CD4-positive, alpha-beta T cell (primary cell): ENCODE results near the gene GTF2A2. TPM values are rescaled to one million over a fixed set of nuclear protein-coding genes. Genes with fewer than 3 reads are reported as not detected.

Experiments
- ATAC-seq: fragments of 200-7000 bp; cut with Tn5 transposase; one replicate; pipeline ENCODE4 v1.10.0; 2022; ENCODE audit warnings: mild to moderate bottlenecking; ENCODE audit not compliant: poor library complexity
- CTCF ChIA-PET: fragments of 350-600 bp; sonication (Branson Sonifier 250); formaldehyde crosslinking; loops from one replicate; lab custom pipeline; 2021; ENCODE audit warnings: antibody characterized with exemption, inconsistent platforms; lab: Charles Lee
- POLR2A ChIA-PET: fragments of 350-600 bp; sonication (Branson Sonifier 250); formaldehyde crosslinking; loops from one replicate; lab custom pipeline; 2021; ENCODE audit warnings: antibody characterized with exemption, inconsistent platforms; lab: Charles Lee
- DNase-seq, 14 experiments: peaks; one replicate each; pipeline ENCODE4 v3.0.0-alpha.2; 2013 to 2020; ENCODE audit warnings: mixed read lengths in 2 of 14
- H3K27ac ChIP-seq, 2 donors: one replicate each; pipeline versions ENCODE4 v1.5.1 to v1.7.0; 2013; ENCODE audit warnings: low read length in 2 of 2, low read depth in 1 of 2, mild to moderate bottlenecking in 1 of 2
- H3K27me3 ChIP-seq, 2 experiments: 1 replicate in 1 of 2; 2 replicates in 1 of 2; pipeline versions ENCODE4 v1.6.1 to v1.7.0; 2013; ENCODE audit warnings: low read length in 2 of 2, control low read depth in 1 of 2, mild to moderate bottlenecking in 1 of 2, moderate library complexity in 1 of 2; ENCODE audit not compliant: insufficient read depth in 2 of 2, control insufficient read depth in 1 of 2
- H3K36me3 ChIP-seq: one replicate; pipeline ENCODE4 v1.6.1; 2013; ENCODE audit warnings: low read length, control low read depth; ENCODE audit not compliant: insufficient read depth
- H3K4me1 ChIP-seq: one replicate; pipeline ENCODE4 v1.6.1; 2013; ENCODE audit warnings: low read length, control low read depth; ENCODE audit not compliant: insufficient read depth
- H3K4me3 ChIP-seq: one replicate; pipeline ENCODE4 v1.5.1; 2013; ENCODE audit warnings: mild to moderate bottlenecking, low read length, moderate library complexity
- H3K9me3 ChIP-seq, 2 experiments: 1 replicate in 1 of 2; 2 replicates in 1 of 2; pipeline versions ENCODE4 v1.6.1 to v1.7.0; 2013; ENCODE audit warnings: low read length in 2 of 2, mild to moderate bottlenecking in 2 of 2, control low read depth in 1 of 2, moderate library complexity in 1 of 2; ENCODE audit not compliant: control insufficient read depth in 1 of 2, insufficient read depth in 1 of 2
- H3K27ac Mint-ChIP-seq: one replicate; pipeline ENCODE4 v1.8.0; 2020; ENCODE audit warnings: mixed read lengths
- H3K27me3 Mint-ChIP-seq: one replicate; pipeline ENCODE4 v1.8.0; 2021; ENCODE audit warnings: mixed read lengths
- H3K36me3 Mint-ChIP-seq: one replicate; pipeline ENCODE4 v1.8.0; 2021; ENCODE audit warnings: low read depth, mixed read lengths
- H3K4me1 Mint-ChIP-seq: one replicate; pipeline ENCODE4 v1.8.0; 2021; ENCODE audit warnings: low read depth, mixed read lengths
- H3K4me3 Mint-ChIP-seq: one replicate; pipeline ENCODE4 v1.8.0; 2020; ENCODE audit warnings: mild to moderate bottlenecking, mixed read lengths
- H3K9me3 Mint-ChIP-seq: one replicate; pipeline ENCODE4 v1.8.0; 2020; ENCODE audit warnings: mixed read lengths
- intact Hi-C, 2 experiments: fragments of 100-400 bp; cut with DNase I in 1 of 2; cut with micrococcal nuclease in 1 of 2; formaldehyde crosslinking; loops; one replicate each; pipeline versions ENCODE4 v1.15.1 to v1.9.0; 2023 to 2025; cut with DNase I, micrococcal nuclease
- total RNA-seq, 174 experiments: library from RNA in 2 of 174; stranded (reverse) in 2 of 174; gene quantifications; one replicate each; pipeline ENCODE4 v1.2.3 and lab custom pipeline; 2021 to 2026
- TF ChIP-seq, protein P1 (sequence below): fragments of 200-600 bp; IDR thresholded peaks from one replicate; pipeline ENCODE4 v1.8.0; 2022; ENCODE audit warnings: antibody characterized with exemption, mild to moderate bottlenecking

Gene GTF2A2
- total RNA-seq, 2 experiments from 2014 or later = 40.3 to 44.6 TPM

DNA sequence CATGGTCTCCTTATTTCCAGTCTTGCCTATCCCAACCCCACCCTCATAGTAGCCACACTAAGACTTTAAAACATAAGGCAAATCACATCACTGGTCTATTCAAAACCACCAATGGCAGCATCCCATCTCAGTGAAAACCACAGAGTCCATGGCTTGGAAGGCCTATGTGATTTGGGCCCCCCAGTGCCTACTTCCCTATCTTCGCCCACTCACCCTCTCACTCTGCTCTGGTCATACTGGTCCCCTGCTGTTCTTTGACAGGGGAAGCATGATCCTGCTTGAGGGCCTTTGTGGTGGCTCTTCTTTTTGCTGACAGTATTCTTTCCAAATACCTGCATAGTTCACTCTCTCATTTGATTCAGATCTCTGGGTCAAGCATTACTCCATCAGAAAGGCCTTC, 3.3 kb downstream of the GTF2A2 start:
- Mint-ChIP-seq H3K4me3 (no peak overlapping the region), H3K27me3 (no peaks in the 10 kb centered on the region), H3K27ac (no peak overlapping the region), H3K36me3 (peaks cover 29% of the 10 kb centered on the region), H3K4me1 (peaks cover 4% of the 10 kb centered on the region), H3K9me3 (no peaks in the 10 kb centered on the region)
- Histone ChIP-seq H3K4me1 (peaks cover 17% of the 10 kb centered on the region), H3K27ac (no peak overlapping the region), H3K9me3 (no peaks in the 10 kb centered on the region), H3K27me3 (no peaks in the 10 kb centered on the region), H3K4me3 (no peak overlapping the region), H3K36me3 (peaks cover 51% of the 10 kb centered on the region)
- TF ChIP-seq, protein P1, sequence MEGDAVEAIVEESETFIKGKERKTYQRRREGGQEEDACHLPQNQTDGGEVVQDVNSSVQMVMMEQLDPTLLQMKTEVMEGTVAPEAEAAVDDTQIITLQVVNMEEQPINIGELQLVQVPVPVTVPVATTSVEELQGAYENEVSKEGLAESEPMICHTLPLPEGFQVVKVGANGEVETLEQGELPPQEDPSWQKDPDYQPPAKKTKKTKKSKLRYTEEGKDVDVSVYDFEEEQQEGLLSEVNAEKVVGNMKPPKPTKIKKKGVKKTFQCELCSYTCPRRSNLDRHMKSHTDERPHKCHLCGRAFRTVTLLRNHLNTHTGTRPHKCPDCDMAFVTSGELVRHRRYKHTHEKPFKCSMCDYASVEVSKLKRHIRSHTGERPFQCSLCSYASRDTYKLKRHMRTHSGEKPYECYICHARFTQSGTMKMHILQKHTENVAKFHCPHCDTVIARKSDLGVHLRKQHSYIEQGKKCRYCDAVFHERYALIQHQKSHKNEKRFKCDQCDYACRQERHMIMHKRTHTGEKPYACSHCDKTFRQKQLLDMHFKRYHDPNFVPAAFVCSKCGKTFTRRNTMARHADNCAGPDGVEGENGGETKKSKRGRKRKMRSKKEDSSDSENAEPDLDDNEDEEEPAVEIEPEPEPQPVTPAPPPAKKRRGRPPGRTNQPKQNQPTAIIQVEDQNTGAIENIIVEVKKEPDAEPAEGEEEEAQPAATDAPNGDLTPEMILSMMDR = no peak
- ATAC-seq (no peak), DNase-seq (no peak)
- ChIA-PET POLR2A (interaction anchor here (1.4 to 4.5 kb wide), 2 partner anchors 34 to 35 kb away, joined by 4 to 68 read pairs; partner anchors contain the start of gene BNIP2), CTCF (no interaction called here)
- intact Hi-C loops = loop anchor here in 1 of 2 experiments (10.0 kb wide), 2 partner anchors 719 to 879 kb away; partner anchors contain the start of genes MINDY2 and SLTM

DNA sequence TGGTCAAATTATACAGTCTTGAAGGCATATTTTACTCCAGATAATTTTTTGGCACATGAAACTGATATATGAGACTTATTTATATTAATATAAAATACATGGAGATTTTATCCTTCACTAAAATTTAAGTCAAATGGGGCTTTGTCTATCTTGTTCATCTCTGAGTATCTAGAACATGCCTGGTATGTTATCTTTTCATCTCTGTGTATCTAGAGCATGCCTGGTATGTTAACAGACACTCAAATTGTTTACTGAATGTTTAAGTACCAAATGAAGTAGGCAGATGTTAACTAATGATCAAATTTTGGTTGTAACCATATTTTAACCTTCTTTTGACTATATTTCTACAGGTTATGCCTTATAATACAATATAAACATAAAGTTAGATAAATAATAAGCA, 7.7 kb downstream of the GTF2A2 start:
- no peaks in the 10 kb centered on the region for H3K27me3 Mint-ChIP-seq
- no peaks in the 10 kb centered on the region for H3K27me3 ChIP-seq
- CTCF ChIA-PET = interaction anchor here (1.3 kb wide), 1 partner anchor 678 kb away, joined by 3 read pairs; no protein-coding TSS in a partner anchor
- peaks cover 68% of the 10 kb centered on the region for H3K36me3 ChIP-seq
- peaks cover 4% of the 10 kb centered on the region for H3K4me1 Mint-ChIP-seq
- ATAC-seq (no peak), DNase-seq (no peak)
- intact Hi-C loops = loop anchor here in 1 of 2 experiments (10.0 kb wide), 2 partner anchors 715 to 875 kb away; partner anchors contain the start of genes MINDY2 and SLTM
- H3K36me3 Mint-ChIP-seq = peaks cover 39% of the 10 kb centered on the region
- no peaks in the 10 kb centered on the region for H3K4me1 ChIP-seq
- H3K9me3 Mint-ChIP-seq = no peaks in the 10 kb centered on the region
- no peak overlapping the region for H3K27ac ChIP-seq
- no peak overlapping the region for H3K27ac Mint-ChIP-seq
- no peak overlapping the region for H3K4me3 Mint-ChIP-seq
- no peak overlapping the region for H3K4me3 ChIP-seq
- TF ChIP-seq, protein P1 = no peak
- H3K9me3 ChIP-seq = no peaks in the 10 kb centered on the region
- POLR2A ChIA-PET = no interaction called here

GRCh38 chr15:59647085-59647484, 10.2 kb downstream of the GTF2A2 start:
- no peak for ATAC-seq
- Histone ChIP-seq H3K27ac (no peak overlapping the region), H3K36me3 (peaks cover 56% of the 10 kb centered on the region), H3K27me3 (no peaks in the 10 kb centered on the region), H3K4me3 (no peak overlapping the region), H3K4me1 (no peaks in the 10 kb centered on the region), H3K9me3 (no peaks in the 10 kb centered on the region)
- Mint-ChIP-seq H3K4me3 (no peak overlapping the region), H3K27ac (no peak overlapping the region), H3K4me1 (peaks cover 10% of the 10 kb centered on the region), H3K9me3 (no peaks in the 10 kb centered on the region), H3K27me3 (no peaks in the 10 kb centered on the region), H3K36me3 (peaks cover 51% of the 10 kb centered on the region)
- TF ChIP-seq, protein P1 = no peak
- no peak for DNase-seq
- ChIA-PET POLR2A (no interaction called here), CTCF (interaction anchor here (0.6 kb wide), 1 partner anchor 794 kb away, joined by 3 read pairs; no protein-coding TSS in a partner anchor)
- intact Hi-C loops = no loop called here
